Measurements from ENCODE around the gene HNRNPL. TPM values are rescaled to one million over a fixed set of nuclear protein-coding genes. Genes with fewer than 3 reads are reported as not detected.
"Not testable (repeated sequence)": the region's sequence is repeated elsewhere in the genome, so short reads cannot be mapped to it uniquely, and the experiment has no call there.

Gene HNRNPL
- total RNA-seq, 2 experiments from 2014 or later = 479 to 611 TPM

- Mint-ChIP-seq H3K27me3 (no peaks in the 10 kb centered on the region), H3K4me1 (no peaks in the 10 kb centered on the region), H3K4me3 (no peak overlapping the region), H3K9me3 (ENCODE audit: low read depth) (no peaks in the 10 kb centered on the region), H3K36me3 (peaks cover 5% of the 10 kb centered on the region), H3K27ac (no peak overlapping the region)
- no peak for DNase-seq
- ATAC-seq = no peak
- CTCF ChIA-PET = interaction anchor here (0.5 to 1.4 kb wide), 2 partner anchors 13 to 254 kb away, joined by 3 read pairs; no protein-coding TSS in a partner anchor
Observed at GRCh38 chr19:38812009-38812840, 37.6 kb downstream of the HNRNPL start.

GRCh38 chr19:38809592-38810252 is 40.1 kb downstream of the HNRNPL start:
- peaks cover 6% of the 10 kb centered on the region for H3K4me1 Mint-ChIP-seq
- H3K36me3 Mint-ChIP-seq = no peaks in the 10 kb centered on the region
- no peaks in the 10 kb centered on the region for H3K9me3 Mint-ChIP-seq (ENCODE audit: low read depth)
- H3K4me3 Mint-ChIP-seq = no peak overlapping the region
- ATAC-seq (no peak), DNase-seq (no peak)
- CTCF ChIA-PET = no interaction called here
- no peaks in the 10 kb centered on the region for H3K27me3 Mint-ChIP-seq
- no peak overlapping the region for H3K27ac Mint-ChIP-seq

GRCh38 chr19:38808741-38809140 is 41.0 kb downstream of the HNRNPL start:
- H3K4me1 Mint-ChIP-seq = peaks cover 8% of the 10 kb centered on the region
- H3K27me3 Mint-ChIP-seq = no peaks in the 10 kb centered on the region
- ATAC-seq (no peak), DNase-seq (no peak)
- CTCF ChIA-PET = no interaction called here
- no peaks in the 10 kb centered on the region for H3K9me3 Mint-ChIP-seq (ENCODE audit: low read depth)
- no peaks in the 10 kb centered on the region for H3K36me3 Mint-ChIP-seq
- no peak overlapping the region for H3K4me3 Mint-ChIP-seq
- H3K27ac Mint-ChIP-seq = no peak overlapping the region

GRCh38 chr19:38807374-38808098 is 42.2 kb downstream of the HNRNPL start:
- not testable (repeated sequence) for DNase-seq; H3K27ac Mint-ChIP-seq; ATAC-seq; H3K4me1 Mint-ChIP-seq; H3K4me3 Mint-ChIP-seq; H3K9me3 Mint-ChIP-seq (ENCODE audit: low read depth); H3K36me3 Mint-ChIP-seq; H3K27me3 Mint-ChIP-seq
- CTCF ChIA-PET = interaction anchor here (0.6 kb wide), 1 partner anchor 405 kb away, joined by 3 read pairs; no protein-coding TSS in a partner anchor

- Mint-ChIP-seq H3K27ac (no peak overlapping the region), H3K4me1 (peaks cover 8% of the 10 kb centered on the region), H3K4me3 (no peak overlapping the region), H3K27me3 (no peaks in the 10 kb centered on the region), H3K36me3 (no peaks in the 10 kb centered on the region), H3K9me3 (ENCODE audit: low read depth) (no peaks in the 10 kb centered on the region)
- ATAC-seq = no peak
- no peak for DNase-seq
- CTCF ChIA-PET = no interaction called here
Observed at GRCh38 chr19:38806371-38806770, 43.4 kb downstream of the HNRNPL start.

GRCh38 chr19:38805180-38805579 is 44.6 kb downstream of the HNRNPL start:
- Mint-ChIP-seq H3K9me3 (ENCODE audit: low read depth) (no peaks in the 10 kb centered on the region), H3K27me3 (no peaks in the 10 kb centered on the region), H3K27ac (peak overlapping the region; percentile 55), H3K4me3 (no peak overlapping the region), H3K36me3 (no peaks in the 10 kb centered on the region), H3K4me1 (peaks cover 8% of the 10 kb centered on the region)
- ATAC-seq = no peak
- no peak for DNase-seq
- CTCF ChIA-PET = interaction anchor here (1.2 kb wide), 1 partner anchor 36 kb away, joined by 3 read pairs; no protein-coding TSS in a partner anchor

GRCh38 chr19:38803543-38803942 is 46.2 kb downstream of the HNRNPL start:
- H3K27ac Mint-ChIP-seq = no peak overlapping the region
- DNase-seq (no peak), ATAC-seq (no peak)
- H3K27me3 Mint-ChIP-seq = no peaks in the 10 kb centered on the region
- CTCF ChIA-PET = interaction anchor here (0.7 kb wide), 2 partner anchors 10 to 97 kb away, joined by 3 read pairs; partner anchors contain the start of gene NFKBIB
- H3K4me3 Mint-ChIP-seq = no peak overlapping the region
- H3K36me3 Mint-ChIP-seq = peaks cover 1% of the 10 kb centered on the region
- H3K4me1 Mint-ChIP-seq = peaks cover 8% of the 10 kb centered on the region
- H3K9me3 Mint-ChIP-seq (ENCODE audit: low read depth) = no peaks in the 10 kb centered on the region

- ATAC-seq (no peak), DNase-seq (no peak)
- CTCF ChIA-PET = interaction anchor here (1.5 kb wide), 1 partner anchor 9 kb away, joined by 4 read pairs; no protein-coding TSS in a partner anchor
- Mint-ChIP-seq H3K36me3 (peaks cover 1% of the 10 kb centered on the region), H3K4me1 (peaks cover 8% of the 10 kb centered on the region), H3K4me3 (no peak overlapping the region), H3K27ac (no peak overlapping the region), H3K9me3 (ENCODE audit: low read depth) (no peaks in the 10 kb centered on the region), H3K27me3 (no peaks in the 10 kb centered on the region)
Observed at GRCh38 chr19:38801359-38802095, 48.3 kb downstream of the HNRNPL start.

- CTCF ChIA-PET = interaction anchor here (1.3 kb wide), 1 partner anchor 87 kb away, joined by 3 read pairs; no protein-coding TSS in a partner anchor
- no peak for ATAC-seq
Observed at GRCh38 chr19:38800577-38801347, 49.0 kb downstream of the HNRNPL start.

GRCh38 chr19:38799104-38799503 is 50.7 kb downstream of the HNRNPL start:
- Mint-ChIP-seq H3K9me3 (ENCODE audit: low read depth) (no peaks in the 10 kb centered on the region), H3K27ac (no peak overlapping the region), H3K27me3 (peaks cover under 1% of the 10 kb centered on the region), H3K4me3 (no peak overlapping the region), H3K36me3 (peaks cover 1% of the 10 kb centered on the region), H3K4me1 (no peaks in the 10 kb centered on the region)
- ATAC-seq (no peak), DNase-seq (no peak)
- CTCF ChIA-PET = interaction anchor here (1.2 kb wide), 1 partner anchor 24 kb away, joined by 4 read pairs; no protein-coding TSS in a partner anchor

More at GRCh38 chr19:38800577-38801347, 49.0 kb downstream of the HNRNPL start:
- no peaks in the 10 kb centered on the region for H3K9me3 Mint-ChIP-seq (ENCODE audit: low read depth)
- H3K36me3 Mint-ChIP-seq = peaks cover 1% of the 10 kb centered on the region
- no peaks in the 10 kb centered on the region for H3K27me3 Mint-ChIP-seq
- H3K4me1 Mint-ChIP-seq = peaks cover 8% of the 10 kb centered on the region
- no peak for DNase-seq
- no peak overlapping the region for H3K4me3 Mint-ChIP-seq
- H3K27ac Mint-ChIP-seq = no peak overlapping the region

GRCh38 chr19:38797781-38798180 is 52.0 kb downstream of the HNRNPL start:
- H3K4me3 Mint-ChIP-seq; CTCF ChIA-PET; H3K27me3 Mint-ChIP-seq; ATAC-seq; H3K27ac Mint-ChIP-seq; H3K4me1 Mint-ChIP-seq; H3K9me3 Mint-ChIP-seq (ENCODE audit: low read depth); H3K36me3 Mint-ChIP-seq; DNase-seq: not testable (repeated sequence)

- peaks cover 1% of the 10 kb centered on the region for H3K36me3 Mint-ChIP-seq
- peaks cover 6% of the 10 kb centered on the region for H3K27me3 Mint-ChIP-seq
- H3K4me3 Mint-ChIP-seq = no peak overlapping the region
- ATAC-seq (no peak), DNase-seq (no peak)
- no peak overlapping the region for H3K27ac Mint-ChIP-seq
- peaks cover 5% of the 10 kb centered on the region for H3K4me1 Mint-ChIP-seq
- H3K9me3 Mint-ChIP-seq (ENCODE audit: low read depth) = no peaks in the 10 kb centered on the region
- CTCF ChIA-PET = no interaction called here
Observed at GRCh38 chr19:38796154-38796553, 53.6 kb downstream of the HNRNPL start.

All from activated CD8-positive, alpha-beta memory T cell treated with anti-CD3 and anti-CD28 coated beads, Interleukin-2, amount 10 ng/mL, durations not matched to agents 7 days and 5 days (primary cell).